ENCODE results near the gene PRLR. TPM values are rescaled to one million over a fixed set of nuclear protein-coding genes. Genes with fewer than 3 reads are reported as not detected.

The PRLR gene
- total and polyA plus RNA-seq, 2 of the 13 experiments (the other 11 are each of a cell fraction or from before 2014, with no cell fraction given), result 12.2 to 13.3 TPM

GRCh38 chr5:35158622-35159369, 71.5 kb downstream of the PRLR start (continued):
- TF ChIP-seq, protein P1, sequence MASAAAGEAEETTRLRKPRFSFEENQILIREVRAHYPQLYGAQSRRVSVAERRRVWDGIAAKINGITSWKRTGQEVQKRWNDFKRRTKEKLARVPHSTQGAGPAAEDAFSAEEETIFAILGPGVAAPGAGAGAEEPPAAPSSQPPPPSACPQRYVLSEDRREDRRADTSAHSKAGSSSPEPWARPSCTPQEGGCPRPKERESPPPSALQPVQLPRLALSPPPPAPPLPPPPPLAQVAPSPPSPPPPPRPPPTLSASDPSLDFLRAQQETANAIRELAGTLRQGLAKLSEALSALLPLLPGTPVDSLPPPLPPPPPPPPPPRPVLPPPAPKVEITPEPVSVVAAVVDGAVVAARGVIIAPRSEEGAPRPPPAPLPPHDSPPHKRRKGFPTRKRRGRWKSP (CRISPR knock-in tag; IDR thresholded peaks at IDR 0.05), result 0 out of 2 replicates have a peak, but pooled peaks have one; percentile 14

DNA sequence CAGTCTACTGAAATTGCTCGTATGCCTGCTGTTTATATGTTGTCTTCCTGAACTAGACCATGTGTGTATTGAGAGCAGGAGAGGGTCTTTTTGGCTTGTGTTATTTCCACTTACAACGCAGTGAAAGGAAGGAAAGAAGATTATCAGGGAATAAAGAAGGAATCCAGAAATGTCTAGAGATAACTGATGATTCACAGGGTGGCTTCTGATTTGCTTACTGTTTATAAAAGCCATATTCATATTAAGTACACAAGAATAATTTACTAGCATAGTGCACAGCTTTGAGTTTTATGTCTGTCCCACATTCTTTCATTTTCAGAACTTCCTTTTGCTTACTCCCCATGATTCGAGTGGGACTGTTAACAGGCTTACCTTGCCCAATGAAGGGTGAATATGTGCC, 72.1 kb downstream of the PRLR start:
- no TSS peak for BruUV-seq (replicated peaks)
- Histone ChIP-seq H3K4me1 (ENCODE audit: insufficient read depth, low read length) (peaks cover 31% of the 10 kb centered on the region), H4K20me1 (ENCODE audit: insufficient read depth, low read length) (no peaks in the 10 kb centered on the region), H3K4me3 (replicated peaks in 1 of 3; ENCODE audit: insufficient read depth in 1 of 3, low read depth in 2 of 3, low read length in 3 of 3) (no peak overlapping the region), H3K9ac (ENCODE audit: insufficient read depth, low read depth, low read length) (no peak overlapping the region), H3K79me2 (ENCODE audit: insufficient read depth, low read length) (no peaks in the 10 kb centered on the region), H3K27ac (ENCODE audit: extremely low read length, insufficient read depth, low read length) (peak overlapping the region; percentile 74), H3K27me3 (ENCODE audit: control insufficient read depth in 1 of 2, insufficient read depth in 2 of 2, low read length in 2 of 2) (no peaks in the 10 kb centered on the region), H3K9me3 (ENCODE audit: low read length) (no peaks in the 10 kb centered on the region), H3K36me3 (replicated peaks in 1 of 2; ENCODE audit: control insufficient read depth in 1 of 2, insufficient read depth in 2 of 2, low read length in 2 of 2) (no peaks in the 10 kb centered on the region), H3K4me2 (ENCODE audit: low read depth, low read length) (no peak overlapping the region), H2AFZ (ENCODE audit: low read length) (no peak overlapping the region)
- WGBS (ENCODE audit: low lambda C conversion rate), result 100% methylated on average over 3 of the region's 3 CpGs
- intact Hi-C loops (cut with micrococcal nuclease; ENCODE audit: unreplicated experiment) (loop anchor here (5.0 kb wide), 1 partner anchor 36 kb away; no protein-coding TSS in a partner anchor), in situ Hi-C loops (cut with HindIII; ENCODE audit: extremely low pct_ligation_motif_present, low pct_unique_long_range_greater_than_20kb) (no loop called here)
- no peak for DNase-seq (ENCODE audit: low spot score)
- no peak for ATAC-seq
- POLR2A ChIA-PET, result interaction anchor here (1.6 to 1.7 kb wide), 2 partner anchors 23 to 53 kb away, joined by 3 to 12 read pairs; no protein-coding TSS in a partner anchor
- TF ChIP-seq ZSCAN12 (CRISPR knock-in tag; IDR thresholded peaks at IDR 0.05) (no peak), ZNF256 (CRISPR knock-in tag; conservative IDR thresholded peaks at IDR 0.05) (no peak), ZMYM4 (CRISPR knock-in tag; IDR thresholded peaks at IDR 0.05) (no peak), RAD51 (IDR thresholded peaks at IDR 0.05; ENCODE audit: borderline replicate concordance) (no peak), ZNF101 (CRISPR knock-in tag; IDR thresholded peaks at IDR 0.05; ENCODE audit: borderline replicate concordance, low read depth) (no peak), MIER3 (CRISPR knock-in tag; IDR thresholded peaks at IDR 0.05; ENCODE audit: borderline replicate concordance) (no peak), ZFAT (CRISPR knock-in tag; conservative IDR thresholded peaks at IDR 0.05) (no peak), HMGA1 (CRISPR knock-in tag; conservative IDR thresholded peaks at IDR 0.05) (no peak)
- TF ChIP-seq, protein P2, sequence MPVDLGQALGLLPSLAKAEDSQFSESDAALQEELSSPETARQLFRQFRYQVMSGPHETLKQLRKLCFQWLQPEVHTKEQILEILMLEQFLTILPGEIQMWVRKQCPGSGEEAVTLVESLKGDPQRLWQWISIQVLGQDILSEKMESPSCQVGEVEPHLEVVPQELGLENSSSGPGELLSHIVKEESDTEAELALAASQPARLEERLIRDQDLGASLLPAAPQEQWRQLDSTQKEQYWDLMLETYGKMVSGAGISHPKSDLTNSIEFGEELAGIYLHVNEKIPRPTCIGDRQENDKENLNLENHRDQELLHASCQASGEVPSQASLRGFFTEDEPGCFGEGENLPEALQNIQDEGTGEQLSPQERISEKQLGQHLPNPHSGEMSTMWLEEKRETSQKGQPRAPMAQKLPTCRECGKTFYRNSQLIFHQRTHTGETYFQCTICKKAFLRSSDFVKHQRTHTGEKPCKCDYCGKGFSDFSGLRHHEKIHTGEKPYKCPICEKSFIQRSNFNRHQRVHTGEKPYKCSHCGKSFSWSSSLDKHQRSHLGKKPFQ (CRISPR knock-in tag; IDR thresholded peaks at IDR 0.05; ENCODE audit: insufficient replicate concordance), result no peak
- no peak for FAIRE-seq
- CTCF ChIA-PET (ENCODE audit: low intra/inter-chr PET ratio, low total read pairs), result no interaction called here
